Measurements from ENCODE around the gene TSPAN7. TPM values are rescaled to one million over a fixed set of nuclear protein-coding genes. Genes with fewer than 3 reads are reported as not detected.

Gene TSPAN7
- total and polyA plus RNA-seq, 10 donors = 7.2 to 158 (median 58.5) TPM

- Histone ChIP-seq H3K27ac (peak overlapping the region in 5 of 8 donors; percentile 4 to 41 (median 23)), H3K4me3 (no peak overlapping the region), H3K4me1 (peaks cover 0 to 5% (median 0%) of the 10 kb centered on the region in 6 donors), H3K9me3 (no peaks in the 10 kb centered on the region), H3K27me3 (replicated peaks in 1 of 7) (peaks cover 0 to 3% (median 0%) of the 10 kb centered on the region in 7 donors), H3K36me3 (no peaks in the 10 kb centered on the region)
- no peak for DNase-seq
- intact Hi-C loops (cut with DNase I; ENCODE audit: low total_unique reads) = no loop called here
- WGBS, 5 donors = 12 to 62% (median 30%) methylated on average over 2 of the region's 2 CpGs
- TF ChIP-seq POLR2A (IDR thresholded peaks at IDR 0.05) (no peak), POLR2AphosphoS5 (IDR thresholded peaks at IDR 0.05) (no peak), CTCF (IDR thresholded peaks at IDR 0.05 in 8 of 11, conservative IDR thresholded peaks at IDR 0.05 in 3 of 11) (no peak)
Observed at GRCh38 chrX:38662640-38663039, 101.3 kb downstream of the TSPAN7 start.

- WGBS, 5 donors = 22 to 38% (median 25%) methylated on average over 5 of the region's 5 CpGs
- TF ChIP-seq POLR2A (IDR thresholded peaks at IDR 0.05) (no peak), POLR2AphosphoS5 (IDR thresholded peaks at IDR 0.05) (no peak), CTCF (IDR thresholded peaks at IDR 0.05 in 8 of 11, conservative IDR thresholded peaks at IDR 0.05 in 3 of 11) (peak in 4 of 11 experiments; percentile 21 to 37 (median 32))
- peaks cover 0 to 5% (median under 1%) of the 10 kb centered on the region in 6 donors for H3K4me1 ChIP-seq
- intact Hi-C loops (cut with DNase I; ENCODE audit: low total_unique reads) = no loop called here
- H3K36me3 ChIP-seq = no peaks in the 10 kb centered on the region
- H3K9me3 ChIP-seq = no peaks in the 10 kb centered on the region
- peaks cover 0 to 3% (median 0%) of the 10 kb centered on the region in 7 donors for H3K27me3 ChIP-seq (replicated peaks in 1 of 7)
- DNase-seq = no peak
- no peak overlapping the region for H3K4me3 ChIP-seq
- H3K27ac ChIP-seq = no peak overlapping the region
Observed at GRCh38 chrX:38664285-38664684, 102.9 kb downstream of the TSPAN7 start.

GRCh38 chrX:38666909-38667308, 105.6 kb downstream of the TSPAN7 start:
- no peak for TF ChIP-seq POLR2A (IDR thresholded peaks at IDR 0.05)
- TF ChIP-seq POLR2AphosphoS5 (IDR thresholded peaks at IDR 0.05) = no peak
- TF ChIP-seq CTCF (IDR thresholded peaks at IDR 0.05 in 8 of 11, conservative IDR thresholded peaks at IDR 0.05 in 3 of 11) = no peak
- Histone ChIP-seq H3K4me1 (peaks cover 0 to 18% (median 3%) of the 10 kb centered on the region in 6 donors), H3K27ac (no peak overlapping the region), H3K9me3 (no peaks in the 10 kb centered on the region), H3K36me3 (no peaks in the 10 kb centered on the region), H3K4me3 (no peak overlapping the region), H3K27me3 (replicated peaks in 1 of 7) (peaks cover 0 to 3% (median 0%) of the 10 kb centered on the region in 7 donors)
- intact Hi-C loops (cut with DNase I; ENCODE audit: low total_unique reads) = no loop called here
- no peak for DNase-seq

- WGBS, 5 donors = 76 to 95% (median 85%) methylated on average over 1 of the region's 1 CpG
- Histone ChIP-seq H3K27me3 (replicated peaks in 1 of 7) (no peaks in the 10 kb centered on the region), H3K36me3 (no peaks in the 10 kb centered on the region), H3K9me3 (no peaks in the 10 kb centered on the region), H3K27ac (no peak overlapping the region), H3K4me1 (peaks cover 0 to 18% (median 3%) of the 10 kb centered on the region in 6 donors), H3K4me3 (no peak overlapping the region)
- no peak for DNase-seq
- intact Hi-C loops (cut with DNase I; ENCODE audit: low total_unique reads) = no loop called here
- no peak for TF ChIP-seq POLR2A (IDR thresholded peaks at IDR 0.05)
- TF ChIP-seq POLR2AphosphoS5 (IDR thresholded peaks at IDR 0.05) = no peak
- TF ChIP-seq CTCF (IDR thresholded peaks at IDR 0.05 in 8 of 11, conservative IDR thresholded peaks at IDR 0.05 in 3 of 11) = no peak
Observed at GRCh38 chrX:38668771-38669170, 107.4 kb downstream of the TSPAN7 start.

Measured in spleen (tissue), 11 donors.